Activated CD4-positive, alpha-beta T cell treated with anti-CD3 and anti-CD28 coated beads, Interleukin-2, amount 50 U/mL, for 16 hours (primary cell): ENCODE results near the gene SIT1.
"Not testable (repeated sequence)": the region's sequence is repeated elsewhere in the genome, so short reads cannot be mapped to it uniquely, and the experiment has no call there.

Experiments used
- DNase-seq: peaks from one replicate; pipeline ENCODE4 v3.0.0-alpha.2; 2020

Gene SIT1

DNA sequence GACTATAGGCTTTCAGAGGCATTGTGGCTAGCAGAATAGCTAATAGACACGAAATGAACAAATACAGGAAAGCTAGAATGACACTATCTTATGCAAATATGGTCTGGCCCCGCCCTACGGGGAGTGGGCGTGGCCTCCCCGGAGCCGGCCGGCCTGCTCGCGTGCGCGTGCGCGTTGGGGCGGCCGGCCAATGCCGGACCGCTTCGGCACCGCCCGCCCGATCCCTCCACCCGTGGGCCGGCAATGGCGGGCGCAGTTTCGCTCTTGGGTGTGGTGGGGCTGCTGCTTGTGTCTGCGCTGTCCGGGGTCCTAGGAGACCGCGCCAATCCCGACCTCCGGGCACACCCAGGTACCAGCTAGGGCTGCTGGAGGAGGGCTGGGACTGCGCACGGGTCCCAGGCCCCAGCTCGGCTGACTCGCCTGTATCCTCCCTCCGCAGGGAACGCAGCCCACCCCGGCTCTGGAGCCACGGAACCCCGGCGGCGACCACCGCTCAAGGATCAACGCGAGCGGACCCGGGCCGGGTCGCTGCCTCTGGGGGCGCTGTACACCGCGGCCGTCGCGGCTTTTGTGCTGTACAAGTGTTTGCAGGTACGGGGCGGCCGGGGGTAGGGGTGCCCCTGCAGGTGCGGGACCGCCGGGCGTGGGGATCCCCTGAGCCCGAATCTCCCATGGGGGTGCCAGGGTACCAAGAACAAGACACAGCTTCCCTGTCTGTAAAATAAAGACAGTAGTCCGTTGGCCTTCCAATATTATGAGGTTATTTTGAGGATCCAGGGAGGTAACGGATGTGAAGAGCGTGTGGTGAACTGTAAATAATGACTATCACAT, 7.6 kb upstream of the SIT1 start, which contains the start of gene CCDC107:
CCDC107 (plus strand) TSS at position 156 of the 831 bp plus-strand sequence; CDS start at position 244, 88 bp downstream.
- DNase-seq: peak; percentile 86

- DNase-seq: peak; percentile 99
Measured at GRCh38 chr9:35657546-35658136, 6.9 kb upstream of the SIT1 start, which contains the start of gene RMRP. Gene RMRP, minus strand, starts transcription at chr9:35658019.

GRCh38 chr9:35656831-35657545, 6.3 kb upstream of the SIT1 start:
- no peak for DNase-seq

- no peak for DNase-seq
Measured at GRCh38 chr9:35656348-35656747, 5.6 kb upstream of the SIT1 start.

- no peak for DNase-seq
Measured at GRCh38 chr9:35653611-35654010, 2.9 kb upstream of the SIT1 start.

DNA sequence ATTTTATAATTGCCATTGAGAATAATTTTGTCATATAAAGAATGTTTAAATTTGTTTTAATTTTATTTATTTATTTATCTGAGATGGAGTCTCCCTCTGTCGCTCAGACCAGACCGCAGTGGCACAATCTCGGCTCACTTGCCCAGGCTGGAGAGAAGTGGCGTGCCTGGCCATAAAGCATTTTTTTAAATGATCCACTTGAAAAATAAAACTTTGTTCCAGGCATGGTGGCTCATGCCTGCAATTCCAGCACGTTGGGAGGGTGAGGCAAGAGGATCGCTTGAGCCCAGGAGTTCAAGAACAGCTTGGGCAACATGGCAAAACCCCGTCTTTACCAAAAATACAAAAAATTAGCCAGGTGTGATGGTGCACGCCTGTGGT, 2.1 kb upstream of the SIT1 start:
- no peak for DNase-seq

DNA sequence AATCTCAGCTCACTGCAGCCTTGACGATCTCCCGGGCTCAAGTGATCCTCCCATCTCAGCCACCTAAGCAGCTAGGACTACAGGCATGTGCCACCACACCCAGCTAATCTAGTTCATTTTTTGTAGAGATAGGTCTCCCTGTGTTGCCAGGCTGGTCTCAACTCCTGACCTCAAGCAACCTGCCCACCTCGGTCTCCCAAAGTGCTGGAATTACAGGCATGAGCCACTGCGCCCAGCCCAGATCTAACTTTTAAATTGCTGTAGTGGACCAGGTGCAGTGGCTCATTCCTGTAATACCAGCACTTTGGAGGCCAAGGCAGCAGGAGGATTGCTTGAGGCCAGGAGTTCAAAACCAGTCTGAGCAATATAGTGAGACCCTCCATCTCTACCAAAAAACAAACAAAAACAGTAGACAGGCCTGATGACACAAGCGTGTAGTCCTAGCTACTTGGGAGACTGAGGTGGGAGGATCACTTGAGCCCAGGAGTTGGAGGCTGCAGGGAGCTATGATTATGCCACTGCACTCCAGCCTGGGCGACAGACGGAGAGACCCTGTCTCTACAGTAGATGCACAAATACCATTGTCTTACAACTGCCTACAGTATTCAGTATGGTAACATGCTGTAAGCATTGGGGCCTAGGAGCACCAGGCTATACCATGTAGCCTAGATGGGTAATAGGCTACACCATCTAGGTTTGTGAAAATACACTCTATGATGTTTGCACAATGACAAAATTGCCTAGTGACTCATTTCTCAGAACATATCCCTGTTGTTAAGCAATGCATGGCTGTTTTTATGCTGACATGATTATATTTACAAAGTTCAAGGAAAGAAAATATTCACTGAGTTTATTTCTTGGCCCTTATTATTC, 1.5 kb upstream of the SIT1 start:
- no peak for DNase-seq

GRCh38 chr9:35649431-35650340, 1.0 kb downstream of the SIT1 start:
- peak; percentile 57 for DNase-seq

DNA sequence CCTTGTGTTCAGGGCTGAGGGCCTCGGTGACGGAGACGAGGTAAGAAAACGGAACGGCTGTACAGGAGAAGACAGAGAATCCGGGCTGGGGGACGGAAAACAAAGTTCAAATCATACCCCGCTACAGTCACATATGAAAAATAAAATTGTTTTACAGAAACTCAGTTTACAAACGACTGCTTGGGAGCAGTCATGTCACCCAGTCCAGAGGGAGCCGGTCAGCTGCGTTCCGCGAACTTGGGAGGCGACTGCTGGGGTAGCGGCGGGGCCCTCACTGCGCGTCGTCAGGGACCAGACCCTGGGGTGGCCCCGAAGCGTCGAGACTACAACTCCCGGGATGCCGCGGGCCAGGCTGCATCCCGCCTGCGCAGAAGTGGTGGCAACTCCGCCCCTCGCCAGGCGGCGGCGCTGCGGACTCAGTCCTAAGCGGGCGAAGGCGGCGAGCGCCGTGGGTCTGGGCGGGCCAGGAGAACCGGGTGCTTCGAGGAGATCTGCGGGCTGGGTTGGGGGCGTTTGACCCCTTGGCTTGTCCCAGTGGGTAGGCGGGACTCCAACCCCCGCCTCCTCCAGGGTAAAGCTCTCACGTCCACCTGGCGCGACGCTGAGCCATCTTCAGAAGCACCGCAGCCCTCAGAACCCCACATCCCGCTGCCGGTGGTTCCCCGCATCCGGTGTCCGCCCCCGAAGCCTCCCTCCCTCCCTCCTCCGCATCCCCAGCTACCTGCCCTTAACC, 4.0 kb downstream of the SIT1 start:
- peak; percentile 93 for DNase-seq

GRCh38 chr9:35646153-35646532, 4.6 kb downstream of the SIT1 start:
- no peak for DNase-seq

DNA sequence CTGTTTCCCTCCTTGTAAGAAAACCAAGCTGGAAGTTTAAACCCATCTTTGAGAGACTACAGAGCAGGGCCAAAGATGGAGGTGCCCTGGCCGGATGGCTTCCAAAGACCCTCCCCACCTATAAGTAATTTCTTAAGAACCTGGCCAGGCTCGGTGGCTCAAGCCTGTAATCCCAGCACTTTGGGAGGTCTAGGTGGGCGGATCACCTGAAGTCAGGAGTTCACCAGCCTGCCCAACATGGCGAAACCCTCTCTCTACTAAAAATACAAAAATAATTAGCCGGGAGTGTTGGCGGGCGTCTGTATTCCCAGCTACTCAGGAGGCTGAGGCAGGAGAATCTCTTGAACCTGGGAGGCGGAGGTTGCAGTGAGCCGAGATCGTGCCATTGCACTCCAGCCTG, 5.0 kb downstream of the SIT1 start:
- DNase-seq: not testable (repeated sequence)

DNA sequence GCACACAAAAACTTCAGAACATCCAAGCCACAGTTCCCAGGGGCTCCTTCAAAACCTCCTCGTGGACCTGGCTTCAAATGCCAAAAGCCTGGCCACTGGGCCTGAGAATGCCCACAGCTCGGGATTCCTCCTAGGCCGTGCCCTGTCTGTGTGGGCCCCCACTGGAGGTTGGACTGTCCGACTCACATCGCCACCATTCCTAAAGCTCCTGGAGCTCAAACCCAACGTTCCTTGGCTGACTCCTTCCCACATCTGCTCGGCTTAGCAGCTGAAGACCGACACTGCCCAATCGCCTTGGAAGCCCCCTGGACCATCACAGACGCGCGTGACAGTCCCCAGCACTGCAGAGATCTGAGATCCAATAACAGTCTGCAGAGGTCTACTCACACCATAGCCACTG, 7.7 kb downstream of the SIT1 start:
- no peak for DNase-seq

GRCh38 chr9:35641478-35641877, 9.3 kb downstream of the SIT1 start:
- not testable (repeated sequence) for DNase-seq

DNA sequence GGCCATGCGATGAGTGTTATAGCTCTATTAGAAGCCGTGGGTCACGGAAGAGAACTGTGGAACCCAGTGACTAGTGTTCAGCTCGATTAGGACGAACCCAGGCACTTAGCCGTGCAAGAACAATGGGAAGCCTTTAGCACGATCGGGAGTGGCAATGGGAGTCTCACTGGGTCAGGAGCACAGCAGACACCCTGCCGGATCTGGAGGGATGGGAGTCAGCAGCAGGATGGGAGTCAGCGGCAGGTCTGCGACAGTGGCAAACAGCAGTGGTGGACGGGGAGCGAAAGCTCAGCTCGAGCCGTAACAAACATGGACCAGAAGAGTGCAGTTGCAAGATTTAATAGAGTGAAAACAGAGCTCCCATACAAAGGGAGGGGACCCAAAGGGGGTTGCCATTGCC, 10.3 kb downstream of the SIT1 start:
- not testable (repeated sequence) for DNase-seq

- DNase-seq: no peak
Measured at GRCh38 chr9:35639631-35640030, 11.1 kb downstream of the SIT1 start.

GRCh38 chr9:35639225-35639624, 11.5 kb downstream of the SIT1 start:
- DNase-seq: not testable (repeated sequence)

GRCh38 chr9:35638751-35639150, 12.0 kb downstream of the SIT1 start:
- DNase-seq: not testable (repeated sequence)

DNA sequence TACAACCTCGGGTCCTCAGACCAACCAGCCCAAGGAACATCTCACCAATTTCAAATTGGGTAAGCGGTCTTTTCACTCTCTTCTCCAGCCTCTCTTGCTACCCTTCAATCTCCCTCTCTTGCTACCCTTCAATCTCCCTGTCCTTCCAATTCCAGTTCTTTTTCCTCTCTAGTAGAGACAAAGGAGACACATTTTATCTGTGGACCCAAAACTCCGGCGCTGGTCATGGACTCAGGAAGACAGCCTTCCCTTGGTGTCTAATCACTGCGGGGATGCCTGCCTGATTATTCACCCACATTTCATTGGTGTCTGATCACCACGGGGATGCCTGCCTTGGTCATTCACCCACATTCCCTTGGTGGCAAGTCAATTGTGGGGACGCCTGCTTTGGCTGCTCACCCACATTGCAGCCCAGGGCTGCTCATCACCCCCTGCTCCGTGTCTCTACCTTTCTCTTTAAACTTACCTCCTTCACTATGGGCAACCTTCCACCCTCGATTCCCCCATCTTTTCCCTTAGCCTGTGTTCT, 13.2 kb downstream of the SIT1 start:
- DNase-seq: not testable (repeated sequence)

- DNase-seq: not testable (repeated sequence)
Measured at GRCh38 chr9:35636877-35637246, 13.9 kb downstream of the SIT1 start.

GRCh38 chr9:35636135-35636876, 14.4 kb downstream of the SIT1 start:
- no peak for DNase-seq
